Esophagus muscularis mucosa (tissue), 3 donors: ENCODE measurements around the gene MPRIP.

Experiments
- POLR2AphosphoS5 ChIP-seq, 2 donors: sonication (generic); formaldehyde crosslinking; IDR thresholded peaks; one replicate each; pipeline ENCODE4 v1.6.1; 2017; ENCODE audit warnings: antibody characterized with exemption in 2 of 2
- TF ChIP-seq, protein P1 (sequence below), 3 experiments: fragments of 200-600 bp in 2 of 3; fragments of 450-650 bp in 1 of 3; sonication (generic) in 2 of 3; IDR thresholded peaks; one replicate each; pipeline ENCODE4 v1.5.1; 2017 to 2019; ENCODE audit warnings: antibody characterized with exemption in 3 of 3, mild to moderate bottlenecking in 2 of 3, moderate library complexity in 1 of 3

DNA sequence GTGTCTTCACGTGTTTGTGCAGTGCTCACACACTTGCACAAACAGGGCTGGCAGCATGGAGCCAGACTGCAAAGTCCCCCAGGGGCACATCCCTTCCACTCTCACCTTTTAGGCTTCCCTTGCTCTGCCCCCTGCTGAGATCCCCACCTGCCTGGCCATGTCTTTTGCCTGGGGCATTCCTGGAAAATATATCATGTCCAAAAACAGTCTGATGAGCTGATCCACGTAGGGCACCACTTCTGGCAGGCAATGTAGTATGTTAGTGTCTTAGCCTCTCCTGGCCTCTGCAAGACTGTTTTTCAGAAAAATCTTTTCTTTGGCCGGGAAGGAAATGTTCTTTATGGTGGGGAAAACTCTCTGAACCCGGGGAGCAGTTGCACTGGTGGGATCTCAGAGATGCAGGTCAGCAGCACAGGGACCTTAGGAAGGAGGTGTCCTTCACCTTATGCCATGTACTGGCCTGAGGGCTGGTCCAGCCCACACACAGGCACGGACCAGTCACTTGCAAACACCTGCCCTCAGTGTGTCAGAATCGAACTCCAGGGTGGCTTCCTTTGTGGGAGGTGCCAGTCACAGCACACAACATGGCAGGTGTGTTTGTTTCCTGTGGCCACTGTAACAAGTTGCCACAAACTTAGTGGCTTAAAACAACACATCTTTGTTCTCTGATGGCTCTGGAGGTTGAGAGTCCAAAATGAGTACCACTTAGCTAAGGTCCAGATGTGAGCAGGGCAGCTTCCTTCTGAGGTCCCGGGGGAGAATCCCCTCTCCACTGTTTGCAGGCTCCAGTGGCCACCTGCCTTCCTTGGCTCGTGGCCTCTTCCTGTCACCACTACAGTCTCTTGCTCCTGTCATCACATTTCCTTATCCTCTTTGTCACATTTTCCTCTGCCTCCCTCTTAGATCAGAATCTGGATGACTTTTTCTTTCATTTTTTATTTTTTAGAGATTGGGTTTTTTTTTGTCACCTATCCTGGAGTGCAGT lies 46.6 kb downstream of the MPRIP start:
- TF ChIP-seq, protein P1, sequence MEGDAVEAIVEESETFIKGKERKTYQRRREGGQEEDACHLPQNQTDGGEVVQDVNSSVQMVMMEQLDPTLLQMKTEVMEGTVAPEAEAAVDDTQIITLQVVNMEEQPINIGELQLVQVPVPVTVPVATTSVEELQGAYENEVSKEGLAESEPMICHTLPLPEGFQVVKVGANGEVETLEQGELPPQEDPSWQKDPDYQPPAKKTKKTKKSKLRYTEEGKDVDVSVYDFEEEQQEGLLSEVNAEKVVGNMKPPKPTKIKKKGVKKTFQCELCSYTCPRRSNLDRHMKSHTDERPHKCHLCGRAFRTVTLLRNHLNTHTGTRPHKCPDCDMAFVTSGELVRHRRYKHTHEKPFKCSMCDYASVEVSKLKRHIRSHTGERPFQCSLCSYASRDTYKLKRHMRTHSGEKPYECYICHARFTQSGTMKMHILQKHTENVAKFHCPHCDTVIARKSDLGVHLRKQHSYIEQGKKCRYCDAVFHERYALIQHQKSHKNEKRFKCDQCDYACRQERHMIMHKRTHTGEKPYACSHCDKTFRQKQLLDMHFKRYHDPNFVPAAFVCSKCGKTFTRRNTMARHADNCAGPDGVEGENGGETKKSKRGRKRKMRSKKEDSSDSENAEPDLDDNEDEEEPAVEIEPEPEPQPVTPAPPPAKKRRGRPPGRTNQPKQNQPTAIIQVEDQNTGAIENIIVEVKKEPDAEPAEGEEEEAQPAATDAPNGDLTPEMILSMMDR (IDR thresholded peaks at IDR 0.05) = no peak
- no peak for TF ChIP-seq POLR2AphosphoS5 (IDR thresholded peaks at IDR 0.05)
